SHP77 treated with DMSO at 0.1 percent for 48 hours (cell line): ENCODE measurements around the gene TRAT1.

Experiments used
- DNase-seq: peaks from one replicate; lab custom pipeline; 2025; lab: John Stamatoyannopoulos, UW

The TRAT1 gene

GRCh38 chr3:108861401-108861800 is 38.8 kb downstream of the TRAT1 start:
- no peak for DNase-seq

DNA sequence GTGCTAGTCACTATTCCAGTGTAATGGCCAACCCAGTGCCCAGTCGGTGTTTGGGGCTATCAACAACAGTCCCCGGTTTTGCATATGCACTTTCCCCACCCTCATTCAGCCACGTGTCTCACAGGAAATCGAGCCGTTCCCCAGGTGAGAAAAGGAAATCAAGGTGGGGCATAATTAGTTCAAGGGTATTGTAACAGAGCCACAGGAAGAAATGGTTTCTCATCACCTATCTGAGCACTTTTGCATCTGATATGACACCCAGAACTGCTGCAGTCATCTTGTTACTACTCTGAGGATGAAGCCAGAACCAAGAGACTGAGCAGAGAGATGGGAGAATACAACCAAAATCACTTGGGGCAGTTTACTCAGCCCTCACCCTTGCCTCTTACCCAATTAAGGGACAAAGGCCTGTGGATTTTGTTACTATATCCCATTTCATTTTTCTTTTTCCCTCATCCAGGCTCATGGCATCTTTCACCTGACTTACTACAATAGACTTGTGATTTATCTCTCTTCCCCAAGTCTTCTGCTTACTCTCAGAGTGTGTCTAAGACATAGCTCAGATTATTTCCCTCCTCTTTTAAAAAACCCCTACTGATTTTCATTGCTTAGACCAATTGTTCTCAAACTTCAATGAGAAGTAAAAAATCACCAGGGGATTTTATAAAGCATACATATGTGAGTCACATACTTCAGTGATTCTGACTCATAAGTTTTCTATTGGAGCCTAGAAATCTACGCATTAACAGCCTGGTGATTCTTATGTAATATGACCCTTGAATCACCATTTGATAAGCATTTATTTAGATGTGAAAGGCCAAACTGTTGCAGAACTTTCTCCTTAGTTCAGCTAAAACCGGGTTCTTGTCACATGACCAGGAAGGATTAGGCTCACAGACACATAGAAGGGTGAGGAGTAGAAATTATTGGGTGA is 40.5 kb downstream of the TRAT1 start:
- DNase-seq = no peak

DNA sequence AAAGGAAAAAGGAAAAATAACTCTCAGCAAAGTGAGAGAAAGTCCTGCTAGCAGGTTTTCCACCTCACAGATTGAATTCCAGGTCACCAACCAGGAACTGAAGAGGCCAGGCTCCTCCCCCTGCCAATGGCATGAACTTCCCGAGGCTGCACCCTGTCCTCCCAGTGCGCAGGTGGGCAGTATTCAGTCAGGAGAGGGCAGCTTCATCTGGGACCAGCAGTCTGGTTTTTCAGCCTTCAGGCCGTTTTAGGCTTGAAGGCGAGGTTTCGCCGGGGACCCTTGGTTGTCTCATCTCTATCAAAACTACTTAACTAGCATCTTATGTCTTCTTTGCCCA is 41.2 kb downstream of the TRAT1 start:
- no peak for DNase-seq

GRCh38 chr3:108877901-108878300 is 55.3 kb downstream of the TRAT1 start:
- DNase-seq = no peak

GRCh38 chr3:108879915-108880314 is 57.3 kb downstream of the TRAT1 start:
- DNase-seq = no peak

DNA sequence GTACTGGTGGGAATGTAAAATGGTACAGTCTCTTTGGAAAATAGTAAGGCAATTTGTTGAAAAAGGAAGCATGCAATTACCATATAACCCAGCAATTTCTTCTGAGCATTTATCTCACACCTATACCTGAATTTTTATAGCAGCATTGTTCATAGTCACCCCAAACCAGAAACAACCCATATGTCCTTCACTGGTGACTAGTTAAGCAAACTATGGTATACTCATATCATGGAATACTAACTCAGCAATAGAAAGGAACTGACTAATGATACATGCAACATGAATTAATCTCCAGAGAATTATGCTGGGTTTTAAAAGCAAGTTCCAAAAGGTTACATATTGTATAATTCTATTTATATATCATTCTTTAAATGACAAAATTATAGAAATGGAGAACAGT is 60.2 kb downstream of the TRAT1 start:
- no peak for DNase-seq

GRCh38 chr3:108883373-108883772 is 60.8 kb downstream of the TRAT1 start:
- no peak for DNase-seq

GRCh38 chr3:108887121-108887520 is 64.5 kb downstream of the TRAT1 start:
- no peak for DNase-seq

DNA sequence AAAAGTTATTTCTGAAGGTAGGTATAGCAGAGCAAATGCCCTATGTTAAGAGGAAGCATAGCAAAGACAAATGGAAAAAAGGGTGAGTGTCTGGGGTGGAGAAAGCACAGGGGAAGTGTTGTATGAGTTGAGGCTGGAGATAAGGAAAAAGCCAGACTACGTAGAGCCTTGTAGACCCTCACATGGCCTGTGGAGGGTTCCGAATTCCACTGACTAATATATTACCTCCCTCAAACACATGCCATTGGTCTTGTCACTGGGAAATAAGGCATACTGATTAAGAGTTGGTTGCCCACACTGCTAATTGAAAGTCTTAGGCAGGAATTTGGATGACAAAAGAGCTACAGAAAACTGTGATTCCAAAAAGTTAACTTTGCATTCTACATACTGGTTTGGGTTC is 65.2 kb downstream of the TRAT1 start:
- no peak for DNase-seq

DNA sequence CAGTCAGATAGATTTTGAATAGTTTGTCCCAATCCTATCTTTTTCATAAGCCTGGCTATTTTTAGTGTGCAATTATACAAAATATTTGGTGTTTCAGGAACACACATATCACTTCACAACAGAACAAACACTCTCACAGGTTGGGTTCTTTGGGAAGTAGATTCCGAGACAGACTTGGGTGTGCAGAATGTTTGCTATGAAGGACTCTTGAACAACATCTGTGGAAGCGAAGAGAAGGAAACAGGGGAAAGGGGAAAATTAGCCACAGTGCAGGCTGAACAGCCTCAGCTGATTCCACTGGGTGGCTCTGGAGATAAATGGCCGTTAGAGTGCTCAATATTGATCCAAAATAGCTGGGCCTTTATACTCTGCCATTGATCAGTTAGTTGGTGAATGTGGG is 69.2 kb downstream of the TRAT1 start:
- no peak for DNase-seq

DNA sequence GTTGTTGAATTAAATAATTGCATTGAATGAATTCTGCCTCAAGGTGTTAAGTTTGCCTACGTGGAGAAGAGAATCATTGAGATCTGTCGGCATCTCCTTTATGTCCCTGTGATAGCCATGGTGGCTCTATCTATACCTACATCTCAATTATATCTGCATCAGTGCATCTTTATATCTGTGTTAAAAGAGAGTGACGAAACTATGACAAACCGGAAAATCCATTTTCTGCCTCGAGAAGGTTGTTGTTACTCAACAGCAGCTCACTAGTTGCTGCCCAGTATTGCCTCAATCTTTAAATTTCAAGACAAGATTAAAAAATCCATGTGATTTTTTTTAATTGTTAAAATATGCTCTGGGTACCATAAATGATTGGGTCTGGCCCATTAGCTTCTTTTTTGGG is 72.4 kb downstream of the TRAT1 start:
- no peak for DNase-seq

DNA sequence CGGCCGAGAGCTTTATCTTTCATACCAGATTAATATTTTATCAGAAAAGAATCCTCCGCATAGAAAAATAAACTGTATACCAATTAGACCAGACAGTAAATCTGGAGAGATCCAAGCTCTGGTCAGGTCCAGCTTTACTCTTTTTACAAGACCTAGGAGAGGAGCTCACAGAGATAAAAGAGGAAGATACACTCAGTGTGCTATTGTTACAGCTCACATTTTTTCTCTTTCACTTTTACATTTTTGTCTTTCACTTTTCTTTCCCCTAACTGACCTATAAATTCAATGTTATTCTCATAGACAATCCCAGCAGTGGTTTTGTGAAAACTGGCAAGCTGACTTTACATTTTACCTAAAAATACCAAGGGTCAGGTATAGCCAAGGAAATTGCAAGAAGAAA is 75.3 kb downstream of the TRAT1 start:
- DNase-seq = no peak

DNA sequence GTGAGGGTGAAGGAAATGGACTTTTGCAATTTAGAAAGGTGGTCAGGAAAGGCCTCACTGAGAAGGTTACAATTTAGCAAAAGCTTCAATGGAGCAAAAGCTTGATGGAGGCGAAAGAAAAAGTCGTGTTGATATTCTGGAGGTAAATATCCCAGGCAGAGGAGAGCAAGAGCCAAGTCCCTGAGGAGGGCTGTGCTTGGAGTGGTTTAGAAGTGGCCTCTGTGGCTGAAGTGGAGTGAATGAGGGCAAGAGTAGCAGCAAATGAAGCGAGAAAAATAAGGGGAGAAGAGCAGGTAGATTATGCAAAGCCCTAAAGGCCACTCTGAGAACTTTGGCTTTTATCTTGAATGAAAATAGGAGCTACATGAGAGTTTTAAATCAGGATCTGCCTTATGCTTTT is 76.9 kb downstream of the TRAT1 start:
- no peak for DNase-seq
